BE2C (cell line): ENCODE results near the gene FERMT1.

ENCODE experiments used
- DNase-seq: peaks from one replicate; pipeline ENCODE4 v3.0.0-alpha.2; 2020
- H3K27me3 ChIP-seq: fragments of 250-450 bp; sonication (Bioruptor Pico); 2 replicates; pipeline ENCODE4 v1.5.1; 2020; ENCODE audit warnings: mild to moderate bottlenecking
- H3K36me3 ChIP-seq: fragments of 250-450 bp; sonication (Bioruptor Pico); 2 replicates; pipeline ENCODE4 v1.5.1; 2020; ENCODE audit warnings: mild to moderate bottlenecking
- H3K4me1 ChIP-seq: fragments of 250-450 bp; sonication (Bioruptor Pico); 2 replicates; pipeline ENCODE4 v1.5.1; 2020
- H3K4me3 ChIP-seq: 2 replicates; pipeline ENCODE4 v1.5.1; 2011; ENCODE audit warnings: low read depth, low read length
- H3K9me3 ChIP-seq: fragments of 250-450 bp; sonication (Bioruptor Pico); 2 replicates; pipeline ENCODE4 v1.5.1; 2020
- CTCF ChIP-seq: IDR thresholded peaks from 2 replicates; pipeline ENCODE4 v1.5.1; 2012; ENCODE audit warnings: mild to moderate bottlenecking, low read depth, low read length

FERMT1 gene

GRCh38 chr20:6086868-6087267 is 36.0 kb downstream of the FERMT1 start:
- no peak for TF ChIP-seq CTCF
- DNase-seq: no peak
- Histone ChIP-seq H3K9me3 (no peaks in the 10 kb centered on the region), H3K27me3 (peaks cover 18% of the 10 kb centered on the region), H3K4me1 (no peaks in the 10 kb centered on the region), H3K4me3 (no peak overlapping the region), H3K36me3 (no peaks in the 10 kb centered on the region)

- Histone ChIP-seq H3K27me3 (peaks cover 25% of the 10 kb centered on the region), H3K4me1 (no peaks in the 10 kb centered on the region), H3K36me3 (no peaks in the 10 kb centered on the region), H3K9me3 (no peaks in the 10 kb centered on the region), H3K4me3 (no peak overlapping the region)
- TF ChIP-seq CTCF: no peak
- no peak for DNase-seq
Observed at GRCh38 chr20:6083926-6084325, 38.9 kb downstream of the FERMT1 start.

GRCh38 chr20:6081236-6081635 is 41.6 kb downstream of the FERMT1 start:
- no peak overlapping the region for H3K4me3 ChIP-seq
- H3K27me3 ChIP-seq: peaks cover 22% of the 10 kb centered on the region
- no peaks in the 10 kb centered on the region for H3K4me1 ChIP-seq
- H3K36me3 ChIP-seq: no peaks in the 10 kb centered on the region
- DNase-seq: no peak
- H3K9me3 ChIP-seq: no peaks in the 10 kb centered on the region
- TF ChIP-seq CTCF: no peak

- Histone ChIP-seq H3K9me3 (no peaks in the 10 kb centered on the region), H3K27me3 (peaks cover 19% of the 10 kb centered on the region), H3K36me3 (no peaks in the 10 kb centered on the region), H3K4me3 (no peak overlapping the region), H3K4me1 (no peaks in the 10 kb centered on the region)
- no peak for DNase-seq
- no peak for TF ChIP-seq CTCF
Observed at GRCh38 chr20:6079016-6079415, 43.8 kb downstream of the FERMT1 start.

GRCh38 chr20:6075428-6076219 is 47.2 kb downstream of the FERMT1 start:
- Histone ChIP-seq H3K27me3 (no peaks in the 10 kb centered on the region), H3K4me1 (no peaks in the 10 kb centered on the region), H3K36me3 (no peaks in the 10 kb centered on the region), H3K9me3 (no peaks in the 10 kb centered on the region), H3K4me3 (no peak overlapping the region)
- no peak for DNase-seq
- no peak for TF ChIP-seq CTCF

GRCh38 chr20:6074784-6075183 is 48.0 kb downstream of the FERMT1 start:
- no peak for DNase-seq
- Histone ChIP-seq H3K9me3 (no peaks in the 10 kb centered on the region), H3K36me3 (no peaks in the 10 kb centered on the region), H3K27me3 (no peaks in the 10 kb centered on the region), H3K4me1 (no peaks in the 10 kb centered on the region), H3K4me3 (no peak overlapping the region)
- no peak for TF ChIP-seq CTCF
